ENCODE measurements around the gene WASF2.
"Not testable (repeated sequence)": the region's sequence is repeated elsewhere in the genome, so short reads cannot be mapped to it uniquely, and the experiment has no call there.

WASF2 gene

DNA sequence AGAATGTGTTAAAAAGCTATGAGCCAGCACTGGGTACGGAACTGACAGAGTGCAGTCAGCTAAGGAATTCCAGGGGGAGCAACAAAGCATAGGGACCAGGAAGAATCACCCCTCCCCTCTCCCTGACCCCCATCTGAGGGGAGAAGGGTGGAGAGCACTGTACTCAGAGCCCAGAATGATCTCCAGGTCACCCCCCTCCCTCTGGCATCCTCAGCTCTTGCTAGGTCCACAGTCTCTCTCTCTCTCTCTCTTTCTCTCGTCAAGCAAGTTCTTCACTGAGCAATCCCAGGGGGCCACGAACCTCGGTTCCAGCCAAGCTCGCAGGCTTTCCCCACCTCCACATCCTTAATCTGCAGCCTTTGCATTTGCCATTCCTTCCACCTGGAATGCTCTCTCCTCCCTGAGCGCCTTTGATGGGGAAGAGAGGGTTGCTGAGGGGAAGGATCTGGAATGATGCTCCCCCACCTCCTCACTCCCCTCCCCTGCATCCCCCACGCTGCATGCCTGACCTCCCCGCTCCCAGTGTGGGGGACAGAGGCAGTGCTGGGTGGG, 6.7 kb upstream of the WASF2 start:
- DNase-seq (ENCODE audit: low read depth): no peak

DNA sequence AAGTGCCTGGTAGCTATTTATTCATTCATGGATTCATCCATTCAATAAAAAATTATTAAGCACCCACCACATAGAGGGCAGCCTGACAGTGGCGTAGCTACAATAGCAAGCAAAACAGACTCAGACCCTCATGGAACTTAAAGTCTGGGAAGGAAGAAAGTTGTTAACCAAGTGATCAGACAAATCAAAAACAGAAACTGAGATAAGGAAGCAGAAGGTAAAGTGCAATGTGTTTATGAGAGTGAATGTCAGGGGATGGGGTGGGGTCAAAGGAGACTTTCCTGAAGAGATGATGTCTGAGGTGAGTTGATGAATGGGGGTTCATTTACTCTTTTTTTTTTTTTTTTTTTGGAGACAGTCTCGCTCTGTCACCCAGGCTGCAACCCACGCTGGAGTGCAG, 2.8 kb upstream of the WASF2 start:
- DNase-seq (ENCODE audit: low read depth): no peak

DNA sequence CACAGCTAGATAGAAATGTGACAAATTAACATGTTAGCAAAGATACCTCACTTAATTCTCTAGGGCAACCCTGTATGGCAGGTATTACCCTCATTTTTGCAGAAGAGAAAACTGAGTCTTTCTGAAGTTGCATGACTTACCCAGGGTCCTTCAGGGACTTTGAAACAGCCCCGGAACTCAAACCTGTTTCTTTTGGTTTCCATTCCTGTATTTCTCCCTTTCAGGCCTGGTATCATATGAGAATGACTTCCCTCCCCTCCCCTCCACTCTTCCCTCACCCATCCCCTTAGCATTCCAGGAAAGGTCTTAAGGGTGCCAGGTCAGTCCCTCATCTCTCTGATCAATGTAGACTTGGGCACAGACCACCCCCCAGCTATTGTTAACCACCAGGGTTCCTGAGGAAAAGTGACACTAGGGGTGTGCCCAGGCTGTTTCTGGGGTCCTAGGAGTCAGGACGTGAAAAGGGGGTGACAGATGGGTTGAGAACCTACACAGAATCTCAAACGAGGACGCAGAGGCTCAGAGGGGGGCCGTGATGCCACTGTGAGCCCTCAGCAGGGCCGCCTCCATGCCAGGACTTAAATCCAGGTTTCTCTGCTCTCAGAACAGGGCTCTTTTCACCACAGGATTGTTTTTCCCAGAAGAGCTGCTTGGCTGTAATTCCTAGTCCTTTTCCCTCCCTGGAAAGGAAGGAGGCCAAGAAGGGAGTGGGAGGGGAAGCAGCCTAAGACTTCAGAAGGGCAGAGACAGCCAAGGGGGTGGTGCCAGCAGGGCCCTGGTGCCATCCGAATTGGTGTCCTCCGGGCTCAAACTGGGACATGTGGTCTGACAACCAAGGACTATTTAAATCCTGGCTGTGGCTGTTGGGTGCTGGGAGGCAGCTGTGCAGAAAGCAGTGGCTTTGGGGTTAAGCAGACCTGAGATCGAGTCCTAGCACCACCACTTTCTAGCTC, 2.1 kb upstream of the WASF2 start:
- DNase-seq (ENCODE audit: low read depth): no peak

DNA sequence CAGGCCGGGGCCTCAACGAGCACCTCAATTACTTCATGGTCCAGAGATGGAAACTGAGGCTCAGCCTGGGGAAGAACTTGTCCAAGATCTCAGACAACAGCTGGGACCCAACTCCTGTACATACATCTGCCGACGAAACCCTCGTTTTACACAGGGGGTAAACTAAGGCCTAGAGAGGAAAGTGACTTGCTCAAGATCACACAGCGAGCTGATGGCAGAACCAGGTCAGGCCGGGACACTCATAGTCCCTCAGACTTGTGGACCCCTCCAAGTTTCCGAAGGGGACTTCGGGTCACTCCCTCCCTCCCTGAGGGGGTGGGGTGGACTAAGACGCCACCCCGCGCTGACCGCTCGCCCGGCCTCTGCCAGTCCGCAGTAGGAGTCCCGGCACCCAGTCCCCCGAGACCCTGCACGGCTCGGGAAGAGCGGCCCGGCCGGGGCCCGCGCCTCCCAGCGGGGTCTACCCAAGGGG, 430 bp downstream of the WASF2 start:
- peak; percentile 5 for DNase-seq (ENCODE audit: low read depth)

DNA sequence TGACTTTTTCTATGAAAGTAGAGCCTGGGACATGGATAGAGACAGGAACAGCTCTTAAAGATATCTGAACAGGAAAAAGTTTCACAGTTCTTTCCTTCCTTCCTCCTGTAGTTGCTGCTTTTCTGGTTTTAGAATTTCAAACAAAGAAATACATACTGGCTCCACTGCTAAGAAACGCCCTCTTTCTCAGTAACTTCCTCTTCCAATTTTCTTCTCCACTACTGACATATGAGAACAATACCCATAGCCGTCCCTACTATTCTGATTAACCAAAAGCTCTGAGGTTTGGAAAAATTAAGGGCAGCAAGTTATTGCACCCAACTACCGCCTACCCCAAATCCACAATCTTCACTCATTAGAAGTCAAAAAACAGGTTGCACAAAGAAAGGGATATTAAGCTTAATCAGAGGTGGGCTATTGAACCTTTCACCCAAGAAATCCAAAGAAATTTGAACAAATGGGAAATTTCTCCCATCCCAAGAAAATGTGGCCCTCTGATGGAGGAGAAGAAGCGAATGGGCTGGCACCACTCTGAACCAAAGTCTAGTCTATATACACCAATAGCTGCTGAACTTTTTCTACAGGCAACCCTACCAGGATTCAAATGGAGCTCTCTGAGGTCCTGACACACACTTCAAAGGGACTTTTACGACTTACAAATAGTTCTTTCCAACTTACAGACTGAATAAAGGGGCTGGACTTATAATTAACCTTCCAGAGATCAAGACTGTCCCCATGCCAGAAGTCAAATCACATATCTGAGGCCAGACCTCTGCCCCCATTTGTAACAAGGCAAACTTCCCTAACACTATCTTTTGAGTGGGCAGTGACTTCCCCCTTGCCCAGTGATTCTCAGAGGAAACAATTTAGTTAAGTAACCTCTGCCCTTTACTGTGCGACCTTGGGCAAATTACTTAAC, 1.7 kb downstream of the WASF2 start:
- no peak for DNase-seq (ENCODE audit: low read depth)

DNA sequence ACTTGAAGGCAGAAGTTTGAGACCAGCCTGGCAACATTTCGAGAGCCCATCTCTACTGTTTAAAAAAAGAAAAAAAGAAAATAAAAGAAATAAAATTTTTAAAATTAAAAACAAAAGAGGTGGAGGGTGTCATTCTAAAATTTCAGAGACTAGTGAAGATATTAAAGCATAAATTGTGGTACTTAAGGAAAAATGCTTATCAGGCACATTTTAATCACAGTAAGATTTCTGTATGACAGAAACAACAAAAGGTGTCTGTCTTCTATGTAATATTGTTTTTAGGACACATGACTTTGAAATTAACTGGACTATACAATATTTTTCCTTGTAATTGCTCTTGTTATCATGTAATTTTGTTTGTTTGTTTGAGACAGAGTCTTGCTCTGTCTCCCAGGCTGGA, 4.6 kb downstream of the WASF2 start:
- DNase-seq (ENCODE audit: low read depth): no peak

DNA sequence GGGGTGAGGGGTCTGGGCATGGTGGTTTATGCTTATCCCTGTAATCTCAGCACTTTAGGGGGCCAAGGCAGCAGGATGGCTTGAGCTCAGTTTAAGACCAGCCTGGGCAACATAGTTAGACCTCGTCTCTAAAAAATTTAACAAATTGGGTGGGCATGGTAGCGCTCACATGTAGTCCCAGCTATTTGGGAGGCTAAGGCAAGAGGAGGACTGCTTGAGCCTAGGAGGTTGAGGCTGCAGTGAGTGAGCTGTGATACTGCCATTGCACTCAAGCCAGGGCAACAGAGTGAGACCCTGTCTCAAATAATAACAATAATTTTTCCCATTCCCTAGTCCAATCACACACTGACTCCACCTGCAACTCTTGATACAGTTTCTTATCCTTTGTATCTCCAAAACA, 6.3 kb downstream of the WASF2 start:
- DNase-seq (ENCODE audit: low read depth): no peak

DNA sequence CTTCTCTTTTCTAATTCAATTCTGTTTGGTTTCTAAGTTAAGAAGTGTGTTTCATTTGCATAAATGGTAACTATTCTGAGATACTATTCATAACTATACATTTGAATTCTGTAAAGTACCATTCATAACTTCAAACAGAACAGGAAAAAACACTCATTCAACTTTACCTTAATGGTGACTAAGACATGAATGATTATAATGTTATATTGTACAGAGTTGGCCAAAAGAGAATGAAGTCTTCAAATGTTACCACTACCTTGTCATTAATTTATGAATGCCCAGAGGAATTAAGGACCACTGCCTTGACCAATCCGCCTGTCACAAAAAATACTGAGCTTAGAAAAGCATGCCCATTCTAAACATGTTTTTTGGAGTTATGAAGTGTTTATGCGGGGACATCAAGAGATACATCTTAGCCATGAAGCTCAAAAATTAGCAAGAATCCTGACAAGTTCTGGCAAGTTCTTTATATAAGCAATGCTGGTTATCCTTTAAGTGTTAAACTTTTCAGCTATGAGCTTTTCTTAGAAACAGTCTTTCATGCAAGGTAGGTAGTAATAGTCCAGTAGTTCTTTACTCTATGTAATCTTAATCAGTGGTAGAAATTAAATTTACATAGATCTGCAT, 7.9 kb downstream of the WASF2 start:
- DNase-seq (ENCODE audit: low read depth): no peak

DNA sequence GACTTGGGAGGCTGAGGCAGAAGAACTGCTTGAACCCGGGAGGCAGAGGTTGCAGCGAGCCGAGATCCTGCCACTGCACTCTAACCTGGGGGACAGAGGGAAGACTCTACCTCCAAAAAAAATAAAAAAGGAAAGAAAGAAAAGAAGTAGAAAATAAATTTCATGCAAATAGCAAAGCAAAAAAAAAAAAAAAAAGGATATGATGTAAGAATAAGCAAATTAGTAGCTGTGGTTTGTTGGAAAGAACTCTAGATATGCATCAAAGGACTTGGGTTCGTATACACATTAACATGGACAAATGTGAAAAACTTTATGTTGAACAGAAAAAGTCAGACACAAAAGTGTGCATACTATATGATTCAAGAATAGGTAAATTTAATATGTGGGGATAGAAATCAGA, 11.9 kb downstream of the WASF2 start:
- no peak for DNase-seq (ENCODE audit: low read depth)

DNA sequence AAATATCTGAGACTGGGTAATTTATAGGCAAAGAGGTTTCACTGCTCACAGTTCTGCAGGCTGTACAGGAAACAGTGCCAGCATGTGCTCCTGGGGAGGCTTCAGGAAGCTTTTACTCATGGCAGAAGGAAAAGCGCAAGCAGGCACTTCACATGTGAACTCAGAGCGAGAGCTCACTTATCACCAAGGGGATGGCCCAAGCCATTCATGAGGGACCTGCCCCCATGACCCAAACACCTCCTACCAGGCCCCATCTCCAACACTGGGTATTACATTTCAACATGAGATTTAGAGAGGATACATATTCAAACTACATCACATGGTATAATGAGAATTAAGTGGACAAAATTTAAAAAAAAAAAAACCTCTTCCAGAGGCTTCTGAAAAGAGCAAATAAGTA, 13.7 kb downstream of the WASF2 start:
- DNase-seq (ENCODE audit: low read depth): no peak

DNA sequence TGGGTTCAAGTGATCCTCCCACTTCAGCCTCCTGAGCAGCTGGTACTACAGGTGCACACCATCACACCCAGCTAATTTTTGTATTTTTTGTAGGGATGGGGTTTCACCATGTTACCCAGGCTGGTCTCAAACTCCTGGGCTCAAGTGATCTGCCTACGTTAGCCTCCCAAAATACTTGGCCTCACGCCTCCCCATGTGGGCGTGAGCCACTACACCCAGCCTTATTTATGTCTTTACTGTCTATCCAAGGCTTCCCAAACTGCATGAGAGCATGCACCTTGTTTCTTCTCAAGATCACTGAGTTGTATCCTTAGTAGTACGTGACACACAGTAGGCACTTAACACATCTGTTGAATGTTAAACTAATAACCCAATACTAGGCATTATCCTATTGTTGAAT, 14.2 kb downstream of the WASF2 start:
- DNase-seq (ENCODE audit: low read depth): no peak

DNA sequence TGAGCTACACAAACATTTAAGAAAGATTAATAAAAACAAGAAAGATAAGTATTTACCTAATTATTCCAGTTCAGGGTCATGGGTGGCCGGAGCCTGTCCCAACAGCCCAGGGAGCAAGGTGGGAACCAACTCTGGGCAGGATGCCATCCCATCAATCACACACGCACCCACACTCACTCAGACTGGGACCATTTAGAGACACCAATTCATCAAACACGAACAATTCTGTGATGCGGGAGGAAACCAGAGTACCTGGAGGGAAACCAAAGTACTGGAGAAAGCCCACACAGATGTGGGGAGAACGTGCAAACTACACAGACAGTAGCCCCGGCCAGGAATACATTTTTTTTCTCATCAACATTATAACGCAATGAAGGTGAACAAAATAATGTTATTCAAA, 16.2 kb downstream of the WASF2 start:
- no peak for DNase-seq (ENCODE audit: low read depth)

DNA sequence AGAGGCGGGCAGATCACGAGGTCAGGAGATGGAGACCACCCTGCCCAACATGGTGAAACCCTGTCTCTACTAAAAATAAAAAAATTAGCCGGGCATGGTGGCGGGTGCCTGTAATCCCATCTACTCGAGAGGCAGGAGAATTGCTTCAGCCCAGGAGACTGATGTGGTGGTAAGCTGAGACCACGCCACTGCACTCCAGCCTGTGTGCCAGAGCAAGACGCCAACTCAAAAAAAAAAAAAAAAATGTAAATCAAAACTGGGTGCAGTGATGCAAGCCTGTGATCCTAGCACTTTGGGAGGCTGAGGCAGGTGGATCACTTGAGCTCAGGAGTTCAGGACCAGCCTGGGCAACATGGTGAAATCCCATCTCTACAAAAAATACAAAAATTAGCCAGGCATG, 17.9 kb downstream of the WASF2 start:
- DNase-seq (ENCODE audit: low read depth): not testable (repeated sequence)

DNA sequence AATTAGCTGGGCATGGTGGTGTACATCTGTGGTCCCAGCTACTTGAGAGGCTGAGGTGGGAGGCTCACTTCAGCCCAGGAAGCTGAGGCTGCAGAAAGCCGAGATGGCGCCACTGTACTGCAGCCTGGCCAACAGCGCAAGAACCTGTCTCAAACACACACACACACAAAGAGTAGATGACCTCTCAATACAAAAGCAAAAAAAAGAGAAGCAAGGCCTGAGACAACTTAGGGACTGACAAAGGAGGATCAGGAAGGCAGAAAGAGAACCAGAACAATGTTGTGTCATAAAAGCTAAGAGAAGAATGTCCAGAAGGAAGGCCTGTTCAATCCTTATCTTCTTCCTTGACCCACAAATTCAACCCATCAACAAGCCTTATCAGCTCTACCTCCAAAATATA, 18.5 kb downstream of the WASF2 start:
- no peak for DNase-seq (ENCODE audit: low read depth)

DNA sequence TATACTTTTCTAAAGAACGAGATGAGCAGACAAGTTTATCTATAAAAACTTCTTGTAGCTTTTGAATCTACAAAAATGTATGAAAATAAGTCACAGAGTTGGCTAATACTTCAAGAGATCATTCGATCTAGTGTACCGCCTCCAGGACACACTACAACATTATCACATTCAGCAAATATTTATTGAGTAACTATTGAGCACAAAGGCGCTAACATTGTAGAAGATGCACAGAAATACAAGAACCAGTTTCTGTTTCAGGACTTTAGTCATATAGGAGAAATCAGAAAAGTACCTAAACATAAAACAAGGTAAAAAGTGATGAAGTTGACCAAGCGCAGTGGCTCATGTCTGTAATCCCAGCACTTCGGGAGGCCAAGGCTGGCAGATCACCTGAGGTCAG, 20.6 kb downstream of the WASF2 start:
- no peak for DNase-seq (ENCODE audit: low read depth)

DNA sequence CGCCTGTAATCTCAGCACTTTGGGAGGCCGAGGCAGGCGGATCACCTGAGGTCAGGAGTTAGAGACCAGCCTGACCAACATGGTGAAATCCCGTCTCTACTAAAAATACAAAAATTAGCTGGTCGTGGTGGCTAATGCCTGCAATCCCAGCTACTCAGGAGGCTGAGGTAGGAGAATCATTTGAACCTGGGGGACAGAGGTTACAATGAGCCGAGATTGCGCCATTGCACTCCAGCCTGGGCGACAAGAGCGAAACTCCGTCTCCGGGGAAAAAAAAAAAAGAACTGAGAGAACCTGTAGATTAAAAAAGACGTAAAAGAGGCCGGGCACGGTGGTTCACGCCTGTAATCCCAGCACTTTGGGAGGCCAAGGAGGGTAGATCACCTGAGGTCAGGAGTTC, 21.6 kb downstream of the WASF2 start:
- DNase-seq (ENCODE audit: low read depth): not testable (repeated sequence)

DNA sequence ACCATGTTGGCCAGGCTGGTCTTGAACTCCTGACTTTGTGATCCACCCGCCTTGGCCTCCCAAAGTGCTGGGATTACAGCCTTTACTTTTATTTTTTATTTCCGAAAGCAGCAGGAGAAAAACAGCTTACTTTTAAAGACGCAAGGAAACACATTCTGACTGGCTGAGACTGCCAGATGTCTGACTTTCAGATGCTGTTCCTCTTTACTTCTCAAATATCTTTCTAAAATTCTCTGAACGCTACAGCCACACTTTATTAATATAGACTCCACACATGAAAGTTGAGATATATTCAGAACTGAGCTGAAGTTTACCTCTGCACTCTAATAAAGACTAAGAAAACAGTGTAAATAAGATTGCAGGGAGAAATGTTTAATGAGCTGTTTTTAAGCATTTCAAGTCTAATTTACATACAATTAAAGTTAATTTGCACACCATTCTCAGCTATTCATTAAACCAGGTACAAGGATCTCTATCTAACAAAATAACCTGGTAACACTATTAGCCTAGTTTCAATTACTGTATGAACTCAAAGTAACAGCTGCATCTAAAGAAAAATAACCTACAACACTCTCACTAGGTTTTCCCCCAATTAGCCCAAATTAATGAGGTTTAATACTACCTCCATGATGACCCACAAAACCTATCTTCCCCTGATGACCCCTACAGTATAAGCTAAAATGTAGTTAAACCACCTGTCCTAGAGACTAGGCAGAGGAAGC, 24.9 kb downstream of the WASF2 start:
- DNase-seq (ENCODE audit: low read depth): no peak

DNA sequence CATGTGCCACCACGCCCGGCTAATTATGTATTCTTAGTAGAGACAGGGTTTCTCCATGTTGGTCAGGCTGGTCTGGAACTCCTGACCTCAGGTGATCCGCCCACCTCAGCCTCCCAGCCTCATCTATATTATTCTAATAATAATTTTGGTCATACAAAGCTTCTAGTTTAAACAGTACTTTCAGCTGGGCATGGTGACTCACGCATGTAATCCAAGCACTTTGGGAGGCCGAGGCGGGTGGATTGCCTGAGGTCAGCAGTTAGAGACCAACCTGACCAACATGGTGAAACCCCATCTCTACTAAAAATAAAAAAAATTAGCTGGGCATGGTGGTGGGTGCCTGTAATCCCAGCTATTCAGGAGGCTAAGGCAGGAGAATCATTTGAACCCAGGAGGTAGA, 26.1 kb downstream of the WASF2 start:
- DNase-seq (ENCODE audit: low read depth): not testable (repeated sequence)

DNA sequence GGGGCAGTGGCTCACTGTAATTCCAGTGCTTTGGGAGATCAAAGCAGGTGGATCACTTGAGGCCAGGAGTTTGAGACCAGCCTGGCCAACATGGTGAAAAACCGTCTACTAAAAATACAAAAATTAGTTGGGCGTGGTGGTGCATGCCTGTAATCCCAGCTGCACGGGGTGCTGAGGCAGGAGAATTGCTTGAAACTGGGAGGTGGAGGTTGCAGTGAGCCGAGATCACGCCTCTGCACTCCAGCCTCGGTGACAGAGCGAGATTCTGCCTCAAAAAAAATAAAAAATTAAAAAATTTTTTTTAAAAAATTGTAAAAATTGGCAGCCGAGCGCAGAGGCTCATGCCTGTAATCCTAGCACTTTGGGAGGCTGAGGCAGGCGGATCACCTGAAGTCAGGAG, 31.4 kb downstream of the WASF2 start:
- DNase-seq (ENCODE audit: low read depth): not testable (repeated sequence)

DNA sequence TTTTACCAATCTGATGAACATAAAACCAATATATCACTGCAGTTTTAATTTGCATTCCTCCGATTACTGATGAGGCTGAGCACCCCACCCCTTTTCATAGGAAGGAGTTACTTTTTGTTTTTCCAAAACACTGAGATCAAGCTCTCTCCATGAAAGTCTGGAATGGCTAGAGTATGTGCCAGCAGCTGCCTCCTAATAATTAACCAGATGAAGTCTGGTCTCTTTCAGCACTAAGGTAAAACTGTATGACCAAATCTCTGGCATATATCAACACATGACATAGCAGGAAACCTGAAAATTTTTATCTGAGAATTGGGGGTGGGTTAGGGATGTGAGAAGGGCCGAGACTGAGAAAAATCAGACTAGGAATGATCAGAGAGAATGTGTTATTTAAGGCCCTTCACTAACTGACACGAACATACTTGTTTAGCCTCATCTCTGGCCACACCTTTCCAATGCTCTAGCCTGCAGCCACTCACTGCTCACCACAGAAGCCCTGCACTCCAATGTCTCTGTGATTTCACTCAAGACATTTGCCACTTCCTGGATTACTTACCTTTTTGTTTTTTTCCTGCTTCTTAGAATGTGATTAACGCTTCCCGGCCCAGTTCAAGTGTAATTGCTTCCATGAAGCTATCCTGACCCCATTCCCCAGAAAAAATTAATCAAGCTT, 34.7 kb downstream of the WASF2 start:
- no peak for DNase-seq (ENCODE audit: low read depth)

DNA sequence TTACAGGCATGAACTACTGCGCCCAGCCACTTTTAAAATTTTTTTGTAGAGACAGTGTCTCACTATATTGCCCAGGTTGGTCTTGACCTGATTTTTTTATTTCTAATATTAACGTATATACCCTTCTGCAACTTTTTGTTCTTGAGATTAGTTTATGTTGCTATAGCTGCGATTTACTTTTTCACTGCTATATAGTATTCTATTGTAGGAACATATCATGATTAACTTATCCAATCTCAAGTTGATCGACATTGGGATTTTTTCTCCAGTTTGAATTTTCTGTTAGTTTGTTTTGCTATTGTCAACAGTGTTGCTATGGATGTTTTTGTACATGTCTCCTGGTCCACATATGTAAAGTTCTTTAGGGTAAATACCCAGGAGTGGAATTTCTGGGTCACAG, 35.4 kb downstream of the WASF2 start:
- no peak for DNase-seq (ENCODE audit: low read depth)

Measured in activated T-helper 9 cell treated with anti-CD3 and anti-CD28 coated beads, Interleukin-2, amount 50 U/mL, for 16 hours (primary cell).